Measurements from ENCODE around the gene SGSM1. TPM values are rescaled to one million over a fixed set of nuclear protein-coding genes. Genes with fewer than 3 reads are reported as not detected.
A peak's percentile ranks its signal among the peaks of the same experiment; 100 is the strongest.

The SGSM1 gene
- total RNA-seq, 2 donors from 2014 or later, result 0.17 to 0.75 TPM

GRCh38 chr22:24816806-24817205, 10.8 kb downstream of the SGSM1 start:
- H3K36me3 Mint-ChIP-seq, result peaks cover 11% of the 10 kb centered on the region
- H3K4me3 Mint-ChIP-seq, result no peak overlapping the region
- no peak for DNase-seq (ENCODE audit: low spot score)
- no peak for ATAC-seq
- H3K27me3 Mint-ChIP-seq, result no peaks in the 10 kb centered on the region
- H3K27ac Mint-ChIP-seq, result no peak overlapping the region
- H3K4me1 Mint-ChIP-seq (ENCODE audit: low read depth in 2 of 2), result peaks cover 0 to 12% of the 10 kb centered on the region in 2 donors
- H3K9me3 Mint-ChIP-seq, result peaks cover 7% of the 10 kb centered on the region

GRCh38 chr22:24819487-24819886, 13.5 kb downstream of the SGSM1 start:
- H3K4me1 Mint-ChIP-seq (ENCODE audit: low read depth in 2 of 2), result peaks cover 0 to 13% of the 10 kb centered on the region in 2 donors
- no peak overlapping the region for H3K27ac Mint-ChIP-seq
- H3K27me3 Mint-ChIP-seq, result no peaks in the 10 kb centered on the region
- peaks cover 7% of the 10 kb centered on the region for H3K9me3 Mint-ChIP-seq
- peaks cover 11% of the 10 kb centered on the region for H3K36me3 Mint-ChIP-seq
- DNase-seq (ENCODE audit: low spot score) (no peak), ATAC-seq (no peak)
- no peak overlapping the region for H3K4me3 Mint-ChIP-seq

GRCh38 chr22:24819911-24820461, 14.0 kb downstream of the SGSM1 start:
- Mint-ChIP-seq H3K36me3 (peaks cover 9% of the 10 kb centered on the region), H3K27ac (no peak overlapping the region), H3K27me3 (no peaks in the 10 kb centered on the region), H3K4me3 (no peak overlapping the region), H3K4me1 (ENCODE audit: low read depth in 2 of 2) (peaks cover 0 to 15% of the 10 kb centered on the region in 2 donors), H3K9me3 (peaks cover 6% of the 10 kb centered on the region)
- ATAC-seq, result no peak
- DNase-seq (ENCODE audit: low spot score), result no peak

GRCh38 chr22:24822471-24822870, 16.5 kb downstream of the SGSM1 start:
- ATAC-seq, result no peak
- Mint-ChIP-seq H3K36me3 (no peaks in the 10 kb centered on the region), H3K4me1 (ENCODE audit: low read depth in 2 of 2) (peaks cover 4 to 10% of the 10 kb centered on the region in 2 donors), H3K27me3 (no peaks in the 10 kb centered on the region), H3K27ac (no peak overlapping the region), H3K9me3 (no peaks in the 10 kb centered on the region), H3K4me3 (no peak overlapping the region)
- DNase-seq (ENCODE audit: low spot score), result no peak

- no peak for ATAC-seq
Observed at GRCh38 chr22:24823787-24824186, 17.8 kb downstream of the SGSM1 start.

GRCh38 chr22:24824250-24824649, 18.2 kb downstream of the SGSM1 start:
- Mint-ChIP-seq H3K4me1 (ENCODE audit: low read depth in 2 of 2) (peaks cover 4 to 10% of the 10 kb centered on the region in 2 donors), H3K4me3 (no peak overlapping the region), H3K36me3 (no peaks in the 10 kb centered on the region), H3K27me3 (no peaks in the 10 kb centered on the region), H3K27ac (no peak overlapping the region), H3K9me3 (no peaks in the 10 kb centered on the region)
- DNase-seq (ENCODE audit: low spot score) (no peak), ATAC-seq (no peak)

More at GRCh38 chr22:24823787-24824186, 17.8 kb downstream of the SGSM1 start:
- H3K27me3 Mint-ChIP-seq, result no peaks in the 10 kb centered on the region
- H3K4me3 Mint-ChIP-seq, result no peak overlapping the region
- peaks cover 4 to 10% of the 10 kb centered on the region in 2 donors for H3K4me1 Mint-ChIP-seq (ENCODE audit: low read depth in 2 of 2)
- no peak for DNase-seq (ENCODE audit: low spot score)
- no peaks in the 10 kb centered on the region for H3K36me3 Mint-ChIP-seq
- H3K27ac Mint-ChIP-seq, result no peak overlapping the region
- H3K9me3 Mint-ChIP-seq, result no peaks in the 10 kb centered on the region

GRCh38 chr22:24824915-24825314, 18.9 kb downstream of the SGSM1 start:
- Mint-ChIP-seq H3K9me3 (no peaks in the 10 kb centered on the region), H3K27me3 (no peaks in the 10 kb centered on the region), H3K4me1 (ENCODE audit: low read depth in 2 of 2) (peaks cover 4 to 10% of the 10 kb centered on the region in 2 donors), H3K4me3 (no peak overlapping the region), H3K36me3 (no peaks in the 10 kb centered on the region), H3K27ac (no peak overlapping the region)
- no peak for DNase-seq (ENCODE audit: low spot score)
- ATAC-seq, result no peak

- H3K27ac Mint-ChIP-seq, result no peak overlapping the region
- no peak for DNase-seq (ENCODE audit: low spot score)
- no peaks in the 10 kb centered on the region for H3K27me3 Mint-ChIP-seq
- no peak for ATAC-seq
- H3K36me3 Mint-ChIP-seq, result no peaks in the 10 kb centered on the region
- H3K4me1 Mint-ChIP-seq (ENCODE audit: low read depth in 2 of 2), result peaks cover 4 to 10% of the 10 kb centered on the region in 2 donors
- H3K9me3 Mint-ChIP-seq, result no peaks in the 10 kb centered on the region
- no peak overlapping the region for H3K4me3 Mint-ChIP-seq
Observed at GRCh38 chr22:24826710-24827285, 20.8 kb downstream of the SGSM1 start.

GRCh38 chr22:24827296-24827695, 21.3 kb downstream of the SGSM1 start:
- ATAC-seq (no peak), DNase-seq (ENCODE audit: low spot score) (no peak)
- Mint-ChIP-seq H3K27ac (no peak overlapping the region), H3K27me3 (no peaks in the 10 kb centered on the region), H3K4me3 (no peak overlapping the region), H3K4me1 (ENCODE audit: low read depth in 2 of 2) (peaks cover 4 to 8% of the 10 kb centered on the region in 2 donors), H3K36me3 (no peaks in the 10 kb centered on the region), H3K9me3 (no peaks in the 10 kb centered on the region)

- Mint-ChIP-seq H3K36me3 (no peaks in the 10 kb centered on the region), H3K4me3 (no peak overlapping the region), H3K27me3 (no peaks in the 10 kb centered on the region), H3K27ac (no peak overlapping the region), H3K9me3 (no peaks in the 10 kb centered on the region), H3K4me1 (ENCODE audit: low read depth in 2 of 2) (peaks cover 8 to 9% of the 10 kb centered on the region in 2 donors)
- ATAC-seq (no peak), DNase-seq (ENCODE audit: low spot score) (no peak)
Observed at GRCh38 chr22:24830205-24830979, 24.4 kb downstream of the SGSM1 start.

GRCh38 chr22:24831687-24832086, 25.7 kb downstream of the SGSM1 start:
- Mint-ChIP-seq H3K27ac (no peak overlapping the region), H3K4me1 (ENCODE audit: low read depth in 2 of 2) (peaks cover 15 to 16% of the 10 kb centered on the region in 2 donors), H3K4me3 (no peak overlapping the region), H3K27me3 (no peaks in the 10 kb centered on the region), H3K9me3 (no peaks in the 10 kb centered on the region), H3K36me3 (no peaks in the 10 kb centered on the region)
- DNase-seq (ENCODE audit: low spot score) (no peak), ATAC-seq (peak in 1 of 2 donors; percentile 11)

GRCh38 chr22:24833881-24834495, 28.0 kb downstream of the SGSM1 start:
- H3K27ac Mint-ChIP-seq, result no peak overlapping the region
- no peaks in the 10 kb centered on the region for H3K27me3 Mint-ChIP-seq
- H3K4me1 Mint-ChIP-seq (ENCODE audit: low read depth in 2 of 2), result peaks cover 16 to 23% of the 10 kb centered on the region in 2 donors
- no peaks in the 10 kb centered on the region for H3K9me3 Mint-ChIP-seq
- no peak overlapping the region for H3K4me3 Mint-ChIP-seq
- H3K36me3 Mint-ChIP-seq, result no peaks in the 10 kb centered on the region
- no peak for DNase-seq (ENCODE audit: low spot score)
- no peak for ATAC-seq

GRCh38 chr22:24834845-24835570, 29.0 kb downstream of the SGSM1 start:
- no peak for DNase-seq (ENCODE audit: low spot score)

More at GRCh38 chr22:24834845-24835570, 29.0 kb downstream of the SGSM1 start:
- H3K4me1 Mint-ChIP-seq (ENCODE audit: low read depth in 2 of 2), result peaks cover 16 to 23% of the 10 kb centered on the region in 2 donors
- no peaks in the 10 kb centered on the region for H3K27me3 Mint-ChIP-seq
- H3K36me3 Mint-ChIP-seq, result no peaks in the 10 kb centered on the region
- no peak overlapping the region for H3K27ac Mint-ChIP-seq
- no peak overlapping the region for H3K4me3 Mint-ChIP-seq
- no peak for ATAC-seq
- no peaks in the 10 kb centered on the region for H3K9me3 Mint-ChIP-seq

Measured in natural killer cell treated with Interleukin-12 subunit alpha and Interleukin-12 subunit beta and Interleukin-15 and Interleukin-18, amount 100 ng/mL, for 72 hours (primary cell).